Neuronal stem cell (in vitro differentiated cells): ENCODE results near the gene PCSK2.
A peak's percentile ranks its signal among the peaks of the same experiment; 100 is the strongest.

ENCODE experiments used
- DNase-seq: peaks from one replicate; pipeline ENCODE4 v3.0.0-alpha.2; 2013; ENCODE audit warnings: low spot score
- H2AFZ ChIP-seq: one replicate; pipeline ENCODE4 v1.6.1; 2013; ENCODE audit warnings: mild to moderate bottlenecking, low read length, inconsistent platforms
- H2AK5ac ChIP-seq: 2 replicates; pipeline ENCODE4 v1.6.1; 2013; ENCODE audit warnings: low read depth, mild to moderate bottlenecking, inconsistent platforms, low read length, moderate library complexity, mixed read lengths
- H2BK120ac ChIP-seq: 2 replicates; pipeline ENCODE4 v1.6.1; 2013; ENCODE audit warnings: low read depth, mild to moderate bottlenecking, inconsistent platforms, low read length, moderate library complexity, mixed read lengths
- H2BK12ac ChIP-seq: one replicate; pipeline ENCODE4 v1.6.1; 2013; ENCODE audit warnings: low read length, inconsistent platforms
- H2BK15ac ChIP-seq: 2 replicates; pipeline ENCODE4 v1.6.1; 2013; ENCODE audit warnings: mild to moderate bottlenecking, low read length, inconsistent platforms, mixed read lengths
- H2BK5ac ChIP-seq: one replicate; pipeline ENCODE4 v1.6.1; 2013; ENCODE audit warnings: inconsistent platforms, mild to moderate bottlenecking, low read length, moderate library complexity
- H3K14ac ChIP-seq: one replicate; pipeline ENCODE4 v1.6.1; 2013; ENCODE audit warnings: low read length, inconsistent platforms
- H3K18ac ChIP-seq: 2 replicates; pipeline ENCODE4 v1.6.1; 2013; ENCODE audit warnings: low read length, inconsistent platforms
- H3K23ac ChIP-seq: 2 replicates; pipeline ENCODE4 v1.6.1; 2013; ENCODE audit warnings: low read depth, mild to moderate bottlenecking, mixed read lengths, low read length, inconsistent platforms; ENCODE audit not compliant: poor library complexity
- H3K27ac ChIP-seq: replicated peaks from 3 replicates; pipeline ENCODE4 v1.5.1; 2013; ENCODE audit warnings: low read length, inconsistent platforms
- H3K27me3 ChIP-seq, 3 experiments: 2 replicates each; pipeline ENCODE4 v1.6.1; 2013; ENCODE audit warnings: low read length in 3 of 3, mild to moderate bottlenecking in 2 of 3, inconsistent platforms in 1 of 3, low read depth in 1 of 3, mixed read lengths in 1 of 3, moderate library complexity in 1 of 3; ENCODE audit not compliant: control insufficient read depth in 3 of 3, insufficient read depth in 3 of 3
- H3K36me3 ChIP-seq, 2 donors: replicated peaks in 1 of 2; 2 replicates each; pipeline ENCODE4 v1.6.1; 2013; ENCODE audit warnings: low read length in 2 of 2; ENCODE audit not compliant: control insufficient read depth in 2 of 2, insufficient read depth in 2 of 2
- H3K4ac ChIP-seq: 2 replicates; pipeline ENCODE4 v1.6.1; 2013; ENCODE audit warnings: inconsistent platforms, mild to moderate bottlenecking, low read length, moderate library complexity
- H3K4me1 ChIP-seq, 2 donors: 1 replicate in 1 of 2; 2 replicates in 1 of 2; pipeline ENCODE4 v1.6.1; 2013; ENCODE audit warnings: low read length in 2 of 2, low read depth in 1 of 2; ENCODE audit not compliant: control insufficient read depth in 2 of 2, insufficient read depth in 1 of 2
- H3K4me2 ChIP-seq: one replicate; pipeline ENCODE4 v1.6.1; 2013; ENCODE audit warnings: mild to moderate bottlenecking, low read length, inconsistent platforms; ENCODE audit not compliant: insufficient read depth, poor library complexity, severe bottlenecking
- H3K4me3 ChIP-seq, 2 donors: 2 replicates each; pipeline ENCODE4 v1.5.1; 2013; ENCODE audit warnings: low read length in 2 of 2, mild to moderate bottlenecking in 2 of 2, inconsistent platforms in 1 of 2, moderate library complexity in 1 of 2
- H3K79me1 ChIP-seq: one replicate; pipeline ENCODE4 v1.6.1; 2013; ENCODE audit warnings: low read depth, mild to moderate bottlenecking, inconsistent platforms, low read length, moderate library complexity
- H3K9ac ChIP-seq: one replicate; pipeline ENCODE4 v1.6.1; 2013; ENCODE audit warnings: mild to moderate bottlenecking, low read depth, low read length, inconsistent platforms; ENCODE audit not compliant: poor library complexity
- H3K9me3 ChIP-seq, 2 donors: replicated peaks in 1 of 2; 2 replicates each; pipeline versions ENCODE3 to v1.6.1; 2013; ENCODE audit warnings: low read length in 2 of 2, mild to moderate bottlenecking in 2 of 2, inconsistent platforms in 1 of 2, low read depth in 1 of 2, mixed read lengths in 1 of 2, moderate library complexity in 1 of 2; ENCODE audit not compliant: control insufficient read depth in 2 of 2, insufficient read depth in 1 of 2
- H4K8ac ChIP-seq: one replicate; pipeline ENCODE4 v1.6.1; 2013; ENCODE audit warnings: low read depth, mild to moderate bottlenecking, inconsistent platforms, low read length, moderate library complexity
- H4K91ac ChIP-seq: one replicate; pipeline ENCODE4 v1.6.1; 2013; ENCODE audit warnings: low read length, low read depth, mild to moderate bottlenecking, inconsistent platforms; ENCODE audit not compliant: poor library complexity
- WGBS, 2 donors: extraction: QIAGEN DNeasy Blood & Tissue Kit; methylation state at CpG; one replicate each; pipeline ENCODE4 v1.1.7; 2013; ENCODE audit warnings: missing lambda C conversion rate in 2 of 2, mixed read lengths in 1 of 2; ENCODE audit not compliant: insufficient read length in 2 of 2, insufficient replicate concordance in 1 of 2; ENCODE audit errors: extremely low coverage in 2 of 2; 5-methylcytosine and 5-hydroxymethylcytosine counted together

PCSK2 gene

DNA sequence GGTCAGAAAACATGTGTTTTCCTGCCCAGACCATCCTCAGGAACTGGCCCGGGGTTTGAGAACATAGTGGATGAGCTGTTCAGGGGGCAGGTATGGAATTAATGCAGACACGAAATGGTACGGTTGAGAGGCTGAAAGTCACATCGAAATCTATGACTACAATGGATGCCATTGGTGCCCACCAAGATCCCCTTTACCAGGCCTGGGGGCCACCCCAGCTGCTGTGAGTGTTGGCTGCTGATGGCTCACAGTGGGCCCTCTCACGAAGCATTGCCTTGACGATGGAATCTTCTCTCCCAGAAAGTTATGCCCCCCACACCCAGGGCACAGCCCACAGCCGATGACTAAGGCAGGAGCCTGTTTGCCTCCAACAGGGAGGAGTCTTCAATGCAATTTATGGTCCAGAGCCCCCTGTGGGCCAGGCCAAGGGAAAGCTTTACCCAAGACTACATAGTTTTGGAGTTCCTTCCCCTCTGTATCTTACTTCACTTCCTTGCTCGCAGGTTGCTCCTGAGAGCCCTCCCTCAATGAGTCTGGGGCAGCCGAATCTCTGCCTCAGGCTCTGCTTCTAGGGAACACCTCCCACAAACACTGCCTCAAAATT lies 211.7 kb downstream of the PCSK2 start:
- H3K36me3 ChIP-seq, result no peaks in the 10 kb centered on the region
- H3K4me2 ChIP-seq, result no peak overlapping the region
- H3K27me3 ChIP-seq, result peaks cover 0 to 6% (median 0%) of the 10 kb centered on the region in 3 experiments
- no peak overlapping the region for H4K8ac ChIP-seq
- H3K9me3 ChIP-seq, result no peaks in the 10 kb centered on the region
- no peak overlapping the region for H2AFZ ChIP-seq
- H3K23ac ChIP-seq, result no peak overlapping the region
- no peak overlapping the region for H2BK15ac ChIP-seq
- H3K4ac ChIP-seq, result no peak overlapping the region
- H3K4me3 ChIP-seq, result no peak overlapping the region
- no peak overlapping the region for H2BK5ac ChIP-seq
- DNase-seq, result no peak
- no peak overlapping the region for H3K18ac ChIP-seq
- no peaks in the 10 kb centered on the region for H3K79me1 ChIP-seq
- no peak overlapping the region for H2BK12ac ChIP-seq
- H4K91ac ChIP-seq, result no peak overlapping the region
- H3K4me1 ChIP-seq, result no peaks in the 10 kb centered on the region
- no peak overlapping the region for H3K14ac ChIP-seq
- no peak overlapping the region for H2AK5ac ChIP-seq
- H3K9ac ChIP-seq, result no peak overlapping the region
- H2BK120ac ChIP-seq, result no peak overlapping the region
- WGBS, 2 donors, result no CpG with 5 or more reads among the region's 9 CpGs
- H3K27ac ChIP-seq, result no peak overlapping the region

GRCh38 chr20:17439616-17440296 lies 212.9 kb downstream of the PCSK2 start:
- Histone ChIP-seq H3K14ac (no peak overlapping the region), H2BK120ac (no peak overlapping the region), H3K79me1 (no peaks in the 10 kb centered on the region), H2AK5ac (no peak overlapping the region), H2BK15ac (no peak overlapping the region), H3K18ac (no peak overlapping the region), H3K9me3 (no peaks in the 10 kb centered on the region), H4K8ac (no peak overlapping the region), H2BK12ac (no peak overlapping the region), H3K9ac (no peak overlapping the region), H3K27me3 (peaks cover 0 to 9% (median 0%) of the 10 kb centered on the region in 3 experiments), H3K4ac (no peak overlapping the region), H3K4me2 (no peak overlapping the region), H4K91ac (no peak overlapping the region), H3K36me3 (no peaks in the 10 kb centered on the region), H3K4me3 (no peak overlapping the region), H3K23ac (no peak overlapping the region), H3K27ac (no peak overlapping the region), H3K4me1 (no peaks in the 10 kb centered on the region), H2AFZ (no peak overlapping the region), H2BK5ac (no peak overlapping the region)
- WGBS, 2 donors, result no CpG with 5 or more reads among the region's 8 CpGs
- no peak for DNase-seq

DNA sequence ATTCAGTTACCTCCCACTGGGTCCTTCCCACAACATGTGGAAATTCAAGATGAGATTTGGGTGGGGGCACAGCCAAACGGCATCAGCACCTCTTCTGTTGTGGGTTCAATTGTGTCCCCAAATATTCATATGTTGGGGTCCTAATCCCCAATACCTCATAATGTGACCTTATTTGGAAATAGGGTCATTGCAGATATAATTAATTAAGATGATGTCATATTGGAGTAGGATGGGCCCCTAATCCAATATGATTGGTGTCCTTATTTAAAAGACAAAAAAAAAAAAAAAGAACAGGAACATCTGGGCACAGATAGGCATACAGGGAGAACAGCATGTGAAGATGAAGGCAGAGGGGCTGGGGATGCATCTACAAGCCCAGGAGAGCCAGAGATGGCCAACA lies 214.9 kb downstream of the PCSK2 start:
- Histone ChIP-seq H3K36me3 (no peaks in the 10 kb centered on the region), H3K9ac (no peak overlapping the region), H3K4me2 (no peak overlapping the region), H3K23ac (no peak overlapping the region), H4K91ac (no peak overlapping the region), H4K8ac (no peak overlapping the region), H2AK5ac (no peak overlapping the region), H3K79me1 (no peaks in the 10 kb centered on the region), H3K27ac (no peak overlapping the region), H3K14ac (no peak overlapping the region), H3K27me3 (peaks cover 0 to 9% (median 0%) of the 10 kb centered on the region in 3 experiments), H2BK120ac (no peak overlapping the region), H3K4me3 (no peak overlapping the region), H3K4ac (no peak overlapping the region), H2AFZ (no peak overlapping the region), H3K4me1 (no peaks in the 10 kb centered on the region), H3K9me3 (no peaks in the 10 kb centered on the region), H2BK15ac (no peak overlapping the region), H2BK5ac (no peak overlapping the region), H3K18ac (no peak overlapping the region), H2BK12ac (no peak overlapping the region)
- no CpG with 5 or more reads among the region's 1 CpG for WGBS, 2 donors
- DNase-seq, result no peak

- no CpG with 5 or more reads among the region's 8 CpGs for WGBS, 2 donors
- Histone ChIP-seq H2BK5ac (no peak overlapping the region), H3K18ac (no peak overlapping the region), H3K79me1 (no peaks in the 10 kb centered on the region), H2AFZ (no peak overlapping the region), H2BK12ac (no peak overlapping the region), H3K27me3 (peaks cover 0 to 9% (median 0%) of the 10 kb centered on the region in 3 experiments), H3K27ac (no peak overlapping the region), H3K9ac (no peak overlapping the region), H3K36me3 (no peaks in the 10 kb centered on the region), H4K8ac (no peak overlapping the region), H2BK120ac (no peak overlapping the region), H2AK5ac (no peak overlapping the region), H3K4ac (no peak overlapping the region), H4K91ac (no peak overlapping the region), H3K23ac (no peak overlapping the region), H3K9me3 (no peaks in the 10 kb centered on the region), H3K14ac (no peak overlapping the region), H3K4me3 (no peak overlapping the region), H2BK15ac (no peak overlapping the region), H3K4me2 (no peak overlapping the region), H3K4me1 (no peaks in the 10 kb centered on the region)
- DNase-seq, result peak; percentile 15
Observed at GRCh38 chr20:17442588-17442987, 215.7 kb downstream of the PCSK2 start.
